CD4-positive, CD25-positive, alpha-beta regulatory T cell (primary cell): ENCODE measurements around the gene SSUH2. TPM values are rescaled to one million over a fixed set of nuclear protein-coding genes. Genes with fewer than 3 reads are reported as not detected.

Experiments used
- ATAC-seq, 2 donors: fragments of 150-1000 bp; cut with Tn5 transposase; one replicate each; pipeline ENCODE4 v1.10.0; 2021; ENCODE audit warnings: low read depth in 2 of 2, moderate number of reproducible peaks in 2 of 2, moderate library complexity in 1 of 2
- DNase-seq, 3 donors: peaks; one replicate each; pipeline versions ENCODE4 v3.0.0 to v3.0.0-alpha.2; 2012 to 2022; ENCODE audit warnings: mixed read lengths in 1 of 3
- H3K27ac ChIP-seq: one replicate; pipeline ENCODE4 v1.7.0; 2013; ENCODE audit warnings: mild to moderate bottlenecking, low read length; ENCODE audit not compliant: insufficient read depth, poor library complexity, severe bottlenecking
- H3K27me3 ChIP-seq: one replicate; pipeline ENCODE4 v1.7.0; 2013; ENCODE audit warnings: low read length; ENCODE audit not compliant: control insufficient read depth, insufficient read depth
- H3K36me3 ChIP-seq: one replicate; pipeline ENCODE4 v1.7.0; 2013; ENCODE audit warnings: mild to moderate bottlenecking, low read length, moderate library complexity; ENCODE audit not compliant: control insufficient read depth, insufficient read depth
- H3K4me1 ChIP-seq: 2 replicates; pipeline ENCODE4 v1.7.0; 2013; ENCODE audit warnings: mild to moderate bottlenecking, low read length; ENCODE audit not compliant: insufficient read depth, control insufficient read depth, poor library complexity, severe bottlenecking
- H3K4me3 ChIP-seq: one replicate; pipeline ENCODE4 v1.7.0; 2013; ENCODE audit warnings: low read depth, mild to moderate bottlenecking, low read length, moderate library complexity
- H3K9me3 ChIP-seq, 2 experiments: 1 replicate in 1 of 2; 2 replicates in 1 of 2; pipeline ENCODE4 v1.7.0; 2013; ENCODE audit warnings: low read length in 2 of 2, mild to moderate bottlenecking in 1 of 2, moderate library complexity in 1 of 2; ENCODE audit not compliant: control insufficient read depth in 2 of 2
- H3K27ac Mint-ChIP-seq, 3 donors: one replicate each; pipeline ENCODE4 v1.8.0; 2020 to 2022; ENCODE audit warnings: mild to moderate bottlenecking in 3 of 3, mixed read lengths in 3 of 3, moderate library complexity in 2 of 3
- H3K27me3 Mint-ChIP-seq: one replicate; pipeline ENCODE4 v1.8.0; 2022; ENCODE audit warnings: mild to moderate bottlenecking, mixed read lengths
- H3K36me3 Mint-ChIP-seq: one replicate; pipeline ENCODE4 v1.8.0; 2020; ENCODE audit warnings: mixed read lengths
- H3K4me1 Mint-ChIP-seq, 4 donors: one replicate each; pipeline ENCODE4 v1.8.0; 2020 to 2022; ENCODE audit warnings: mixed read lengths in 4 of 4, mild to moderate bottlenecking in 1 of 4
- H3K4me3 Mint-ChIP-seq, 4 donors: one replicate each; pipeline ENCODE4 v1.8.0; 2020 to 2022; ENCODE audit warnings: mild to moderate bottlenecking in 4 of 4, mixed read lengths in 4 of 4, moderate library complexity in 3 of 4
- H3K9me3 Mint-ChIP-seq, 7 donors: one replicate each; pipeline ENCODE4 v1.8.0; 2020 to 2022; ENCODE audit warnings: mixed read lengths in 7 of 7, mild to moderate bottlenecking in 3 of 7, moderate library complexity in 2 of 7
- polyA plus RNA-seq, 4 donors: library from polyadenylated mRNA; unstranded; fragments of 300-500 nt; fragmentation: Illumina TruSeq; gene quantifications; one replicate each; pipeline ENCODE4 v1.2.3, GENCODE V29; 2021
- total RNA-seq: library from RNA; stranded (reverse); gene quantifications from one replicate; pipeline ENCODE4 v1.2.3, GENCODE V29; 2022

Gene SSUH2
- total and polyA plus RNA-seq, 5 donors from 2014 or later, result not detected

- no peaks in the 10 kb centered on the region for H3K27me3 ChIP-seq
- ATAC-seq, result no peak
- no peak overlapping the region for H3K4me3 Mint-ChIP-seq
- no peak for DNase-seq
- peaks cover 0 to 2% (median 0%) of the 10 kb centered on the region in 7 donors for H3K9me3 Mint-ChIP-seq
- H3K4me1 ChIP-seq, result no peaks in the 10 kb centered on the region
- no peaks in the 10 kb centered on the region for H3K36me3 ChIP-seq
- H3K27ac ChIP-seq, result no peak overlapping the region
- H3K27ac Mint-ChIP-seq, result no peak overlapping the region
- H3K27me3 Mint-ChIP-seq, result peaks cover under 1% of the 10 kb centered on the region
- no peaks in the 10 kb centered on the region for H3K4me1 Mint-ChIP-seq
- H3K9me3 ChIP-seq, result no peaks in the 10 kb centered on the region
- H3K36me3 Mint-ChIP-seq, result no peaks in the 10 kb centered on the region
- no peak overlapping the region for H3K4me3 ChIP-seq
These were observed 44.1 kb downstream of the SSUH2 start for GRCh38 chr3:8600457-8600856.

- ATAC-seq, result no peak
- Mint-ChIP-seq H3K9me3 (no peaks in the 10 kb centered on the region), H3K27me3 (peaks cover 4% of the 10 kb centered on the region), H3K4me1 (no peaks in the 10 kb centered on the region), H3K4me3 (no peak overlapping the region), H3K36me3 (no peaks in the 10 kb centered on the region), H3K27ac (no peak overlapping the region)
- Histone ChIP-seq H3K9me3 (no peaks in the 10 kb centered on the region), H3K27me3 (no peaks in the 10 kb centered on the region), H3K27ac (no peak overlapping the region), H3K36me3 (no peaks in the 10 kb centered on the region), H3K4me1 (no peaks in the 10 kb centered on the region), H3K4me3 (no peak overlapping the region)
- DNase-seq, result no peak
These were observed 45.5 kb downstream of the SSUH2 start for GRCh38 chr3:8599146-8599545.

- Mint-ChIP-seq H3K36me3 (no peaks in the 10 kb centered on the region), H3K9me3 (no peaks in the 10 kb centered on the region)
These were observed 47.3 kb downstream of the SSUH2 start for GRCh38 chr3:8597219-8597853.

GRCh38 chr3:8596321-8597218 lies 48.0 kb downstream of the SSUH2 start:
- Mint-ChIP-seq H3K9me3 (no peaks in the 10 kb centered on the region), H3K36me3 (no peaks in the 10 kb centered on the region), H3K4me1 (no peaks in the 10 kb centered on the region), H3K4me3 (no peak overlapping the region), H3K27me3 (peaks cover 4% of the 10 kb centered on the region), H3K27ac (no peak overlapping the region)
- no peaks in the 10 kb centered on the region for H3K9me3 ChIP-seq
- no peaks in the 10 kb centered on the region for H3K27me3 ChIP-seq
- H3K4me3 ChIP-seq, result no peak overlapping the region
- no peaks in the 10 kb centered on the region for H3K36me3 ChIP-seq
- H3K4me1 ChIP-seq, result no peaks in the 10 kb centered on the region
- no peak for ATAC-seq
- H3K27ac ChIP-seq, result no peak overlapping the region
- DNase-seq, result no peak

More at GRCh38 chr3:8597219-8597853, 47.3 kb downstream of the SSUH2 start:
- Mint-ChIP-seq H3K27ac (no peak overlapping the region), H3K4me3 (no peak overlapping the region), H3K4me1 (no peaks in the 10 kb centered on the region), H3K27me3 (peaks cover 4% of the 10 kb centered on the region)
- H3K4me3 ChIP-seq, result no peak overlapping the region
- ATAC-seq (no peak), DNase-seq (no peak)
- H3K27ac ChIP-seq, result no peak overlapping the region
- H3K36me3 ChIP-seq, result no peaks in the 10 kb centered on the region
- H3K4me1 ChIP-seq, result no peaks in the 10 kb centered on the region
- H3K9me3 ChIP-seq, result no peaks in the 10 kb centered on the region
- H3K27me3 ChIP-seq, result no peaks in the 10 kb centered on the region

- Histone ChIP-seq H3K9me3 (no peaks in the 10 kb centered on the region), H3K4me3 (no peak overlapping the region), H3K36me3 (no peaks in the 10 kb centered on the region), H3K27me3 (no peaks in the 10 kb centered on the region), H3K27ac (no peak overlapping the region), H3K4me1 (no peaks in the 10 kb centered on the region)
- Mint-ChIP-seq H3K4me3 (no peak overlapping the region), H3K4me1 (no peaks in the 10 kb centered on the region), H3K27me3 (peaks cover 4% of the 10 kb centered on the region), H3K27ac (peak overlapping the region in 1 of 3 donors; percentile 45), H3K36me3 (no peaks in the 10 kb centered on the region), H3K9me3 (no peaks in the 10 kb centered on the region)
- DNase-seq (no peak), ATAC-seq (no peak)
These were observed 48.9 kb downstream of the SSUH2 start for GRCh38 chr3:8595695-8596115.

GRCh38 chr3:8595252-8595651 lies 49.3 kb downstream of the SSUH2 start:
- Mint-ChIP-seq H3K4me3 (no peak overlapping the region), H3K36me3 (no peaks in the 10 kb centered on the region), H3K9me3 (no peaks in the 10 kb centered on the region), H3K27ac (no peak overlapping the region), H3K4me1 (no peaks in the 10 kb centered on the region), H3K27me3 (peaks cover 4% of the 10 kb centered on the region)
- Histone ChIP-seq H3K27me3 (no peaks in the 10 kb centered on the region), H3K4me3 (no peak overlapping the region), H3K9me3 (no peaks in the 10 kb centered on the region), H3K4me1 (no peaks in the 10 kb centered on the region), H3K36me3 (no peaks in the 10 kb centered on the region), H3K27ac (no peak overlapping the region)
- no peak for ATAC-seq
- DNase-seq, result no peak

- Mint-ChIP-seq H3K27me3 (peaks cover 4% of the 10 kb centered on the region), H3K9me3 (no peaks in the 10 kb centered on the region), H3K27ac (no peak overlapping the region), H3K36me3 (no peaks in the 10 kb centered on the region), H3K4me3 (no peak overlapping the region), H3K4me1 (no peaks in the 10 kb centered on the region)
- DNase-seq, result no peak
- no peak for ATAC-seq
- Histone ChIP-seq H3K27me3 (no peaks in the 10 kb centered on the region), H3K4me1 (no peaks in the 10 kb centered on the region), H3K36me3 (no peaks in the 10 kb centered on the region), H3K27ac (no peak overlapping the region), H3K9me3 (no peaks in the 10 kb centered on the region), H3K4me3 (no peak overlapping the region)
These were observed 51.4 kb downstream of the SSUH2 start for GRCh38 chr3:8593021-8593827.
